Right lobe of liver (tissue), 6 donors: ENCODE measurements around the gene PLA2G2D. TPM values are rescaled to one million over a fixed set of nuclear protein-coding genes. Genes with fewer than 3 reads are reported as not detected.

ENCODE experiments used
- ATAC-seq, 4 donors: fragments of 200-7000 bp; cut with Tn5 transposase; one replicate each; pipeline ENCODE4 v1.9.1; 2020; ENCODE audit warnings: mild to moderate bottlenecking in 4 of 4, moderate library complexity in 4 of 4
- DNase-seq, 3 donors: peaks; one replicate each; pipeline ENCODE4 v3.0.0-alpha.2; 2020
- H3K27ac ChIP-seq, 3 donors: fragments of 200-600 bp; one replicate each; pipeline ENCODE4 v1.8.0; 2022
- H3K27me3 ChIP-seq, 2 donors: fragments of 200-600 bp; one replicate each; pipeline ENCODE4 v1.8.0; 2022
- H3K36me3 ChIP-seq, 4 donors: fragments of 200-600 bp; sonication (generic) in 1 of 4; one replicate each; pipeline versions ENCODE4 v1.5.1 to v1.8.0; 2017 to 2022; ENCODE audit warnings: control low read depth in 1 of 4
- H3K4me1 ChIP-seq, 4 donors: fragments of 200-600 bp; sonication (generic) in 1 of 4; one replicate each; pipeline versions ENCODE4 v1.5.1 to v1.8.0; 2017 to 2022; ENCODE audit warnings: control low read depth in 1 of 4
- H3K4me3 ChIP-seq, 3 donors: fragments of 200-600 bp; one replicate each; pipeline ENCODE4 v1.8.0; 2022
- H3K9me3 ChIP-seq, 4 donors: fragments of 200-600 bp; sonication (generic) in 1 of 4; one replicate each; pipeline versions ENCODE4 v1.5.1 to v1.8.0; 2017 to 2022; ENCODE audit warnings: control low read depth in 1 of 4
- CTCF ChIP-seq, 4 donors: fragments of 200-600 bp in 3 of 4; fragments of 450-650 bp in 1 of 4; IDR thresholded peaks; one replicate each; pipeline versions ENCODE4 v1.5.1 to v1.8.0; 2016 to 2022; ENCODE audit warnings: antibody characterized with exemption in 4 of 4, mild to moderate bottlenecking in 2 of 4
- POLR2A ChIP-seq: fragments of 450-650 bp; IDR thresholded peaks from one replicate; pipeline ENCODE4 v1.6.1; 2017; ENCODE audit warnings: antibody characterized with exemption, mild to moderate bottlenecking
- WGBS: methylation state at CpG from one replicate; pipeline ENCODE4 v1.1.6; 2018; ENCODE audit warnings: low coverage, low lambda C conversion rate; ENCODE audit not compliant: insufficient coverage; ENCODE audit errors: missing lambda C conversion rate; 5-methylcytosine and 5-hydroxymethylcytosine counted together
- intact Hi-C, 2 donors: fragments of 100-400 bp; cut with DNase I; formaldehyde crosslinking; loops; one replicate each; pipeline versions ENCODE4 v1.11.2 to v1.14.1; 2022
- total RNA-seq, 6 experiments: library from RNA; depleted of rRNA in 2 of 6; stranded (reverse); fragments of >200 nt in 2 of 6; fragmentation: NEBNext Ultra II Directional in 3 of 6; extraction: Animal tissue kit (Norgen Biotek cat#: 25700) in 3 of 6; gene quantifications; one replicate each; pipeline versions ENCODE4 v1.1.0 to v1.2.4, GENCODE V29; 2016 to 2023
- donor health status: DM: no; HTN: yes; CAD: no.
- donor health status: DM: no; HTN: no; CAD: no.
- donor health status: DM: no; HTN: no; CAD: no.
- donor health status: DM: no; HTN: yes; CAD: no.
- donor health status: DM: no; HTN: yes; CAD: no.

PLA2G2D gene
- total RNA-seq, 6 experiments from 2014 or later, result 0.10 TPM; not detected in 5

- DNase-seq (no peak), ATAC-seq (no peak)
- WGBS, result 73% methylated on average over 5 of the region's 7 CpGs
- H3K27ac ChIP-seq, result no peak overlapping the region
- TF ChIP-seq POLR2A (no peak), CTCF (IDR thresholded peaks at IDR 0.05) (no peak)
- intact Hi-C loops, result no loop called here
- no peaks in the 10 kb centered on the region for H3K9me3 ChIP-seq
- no peak overlapping the region for H3K4me3 ChIP-seq
- H3K27me3 ChIP-seq, result no peaks in the 10 kb centered on the region
- H3K4me1 ChIP-seq, result no peaks in the 10 kb centered on the region
- H3K36me3 ChIP-seq, result no peaks in the 10 kb centered on the region
Observed at GRCh38 chr1:20068722-20069121, 50.6 kb downstream of the PLA2G2D start.

DNA sequence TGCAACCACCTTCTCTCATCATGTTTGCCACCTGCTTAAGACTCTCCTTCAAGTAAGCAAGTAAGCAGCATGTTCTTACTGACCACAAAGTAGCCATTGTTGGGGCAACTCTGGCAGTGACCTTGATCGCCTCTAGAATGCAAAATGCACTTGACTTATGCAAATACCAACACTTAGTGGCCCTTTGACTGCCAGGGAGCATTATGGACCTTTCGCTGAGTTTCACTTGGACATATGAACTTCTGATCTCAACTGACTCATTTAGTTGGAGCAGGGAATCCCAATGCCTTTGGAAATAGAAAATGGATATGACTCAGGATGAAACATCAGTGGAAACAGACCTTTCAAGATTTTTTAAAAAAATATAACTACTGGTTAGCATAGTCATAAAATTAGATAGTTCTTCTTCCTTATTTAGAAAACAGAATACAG, 55.5 kb downstream of the PLA2G2D start:
- DNase-seq (no peak), ATAC-seq (no peak)
- no peaks in the 10 kb centered on the region for H3K9me3 ChIP-seq
- H3K4me1 ChIP-seq, result no peaks in the 10 kb centered on the region
- intact Hi-C loops, result no loop called here
- WGBS, result 100% methylated on average over 2 of the region's 2 CpGs
- H3K36me3 ChIP-seq, result no peaks in the 10 kb centered on the region
- TF ChIP-seq POLR2A, result no peak
- TF ChIP-seq CTCF (IDR thresholded peaks at IDR 0.05), result no peak
- no peak overlapping the region for H3K4me3 ChIP-seq
- no peak overlapping the region for H3K27ac ChIP-seq
- no peaks in the 10 kb centered on the region for H3K27me3 ChIP-seq

Other genes starting within 250 kb of the PLA2G2D start
- gene OTUD3, start 237.1 kb downstream of the PLA2G2D start, total RNA-seq, result 1 to 10 TPM in 5 of 6 experiments, under 1 TPM in 1; 0.98 to 3.4 (median 1.3) TPM
- not detected for gene PLA2G2E, start 195.9 kb downstream of the PLA2G2D start, total RNA-seq
- gene PLA2G2A, start 139.9 kb downstream of the PLA2G2D start, total RNA-seq, result 1,000 to 10,000 TPM in 1 of 6 experiments, 100 to 1,000 TPM in 5; 109 to 1,136 (median 151) TPM
- 1 to 10 TPM in 5 of 6 experiments, under 1 TPM in 1; 0.62 to 4.8 (median 3.2) TPM for gene PLA2G5, start 49.3 kb downstream of the PLA2G2D start, total RNA-seq
- not detected for gene PLA2G2F, start 19.8 kb upstream of the PLA2G2D start, total RNA-seq
- 1 to 10 TPM in 4 of 6 experiments, under 1 TPM in 2; 0.35 to 2.5 (median 1.8) TPM for gene UBXN10, start 66.6 kb upstream of the PLA2G2D start, total RNA-seq
- gene PLA2G2C, start 67.0 kb upstream of the PLA2G2D start, total RNA-seq, result not detected
- gene VWA5B1, start 171.3 kb upstream of the PLA2G2D start, total RNA-seq, result not detected